ENCODE measurements around the gene FAM50A.

Gene FAM50A

DNA sequence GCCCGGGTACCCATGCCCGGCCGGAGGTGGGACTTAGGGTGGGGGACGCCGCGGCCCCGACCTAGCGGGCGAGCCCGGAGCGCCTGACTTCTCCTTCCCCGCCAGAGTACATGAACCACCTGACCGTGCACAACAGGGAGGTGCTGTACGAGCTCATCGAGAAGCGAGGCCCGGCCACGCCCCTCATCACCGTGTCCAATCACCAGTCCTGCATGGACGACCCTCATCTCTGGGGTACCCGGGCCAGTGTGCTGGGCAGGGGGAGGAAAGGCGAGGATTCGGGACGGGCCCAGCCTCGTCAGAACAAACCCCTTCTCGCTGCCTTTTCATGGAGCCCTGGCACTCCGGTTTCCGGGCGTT lies 32.0 kb upstream of the FAM50A start:
- no peak for DNase-seq (ENCODE audit: low read depth, low spot score)
- H3K4me3 ChIP-seq (ENCODE audit: low read length), result peak overlapping the region; percentile 62

DNA sequence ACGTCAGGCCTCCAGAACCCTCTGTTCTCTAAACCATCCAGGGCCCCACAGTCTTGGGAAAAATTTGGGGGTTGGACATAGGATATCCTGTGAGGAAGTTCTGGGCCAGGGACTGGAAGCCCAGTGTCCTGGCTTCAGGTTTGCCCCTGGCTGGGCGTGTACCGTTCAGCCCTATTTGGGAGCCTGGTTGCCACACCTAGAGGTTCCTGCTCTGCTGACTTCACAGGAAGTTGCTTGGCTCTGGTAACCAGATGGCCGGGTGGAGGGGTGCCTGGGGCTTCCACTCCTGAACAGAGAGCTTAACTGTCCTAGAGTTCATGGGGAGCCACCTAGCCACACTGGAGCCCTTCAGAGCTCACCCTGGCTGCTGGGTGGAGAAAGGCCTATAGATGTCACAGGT lies 31.5 kb upstream of the FAM50A start:
- DNase-seq (ENCODE audit: low read depth, low spot score), result no peak
- peak overlapping the region; percentile 62 for H3K4me3 ChIP-seq (ENCODE audit: low read length)

DNA sequence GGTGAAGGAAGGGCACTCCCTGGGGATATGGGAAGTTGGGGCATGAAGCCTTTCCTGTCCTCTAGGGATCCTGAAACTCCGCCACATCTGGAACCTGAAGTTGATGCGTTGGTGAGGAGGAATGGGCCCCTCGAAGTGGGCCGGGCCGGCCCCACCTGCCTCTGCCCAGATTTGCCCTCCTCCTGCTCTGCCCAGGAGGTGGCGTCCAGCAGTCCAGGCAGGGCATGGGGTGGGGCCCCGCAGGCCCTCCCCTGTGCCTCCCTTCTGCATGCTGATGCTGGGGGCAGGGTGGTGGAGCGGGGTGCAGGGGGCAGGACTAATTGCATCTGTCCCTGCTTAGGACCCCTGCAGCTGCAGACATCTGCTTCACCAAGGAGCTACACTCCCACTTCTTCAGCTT lies 30.8 kb upstream of the FAM50A start:
- H3K4me3 ChIP-seq (ENCODE audit: low read length), result no peak overlapping the region
- DNase-seq (ENCODE audit: low read depth, low spot score), result no peak

DNA sequence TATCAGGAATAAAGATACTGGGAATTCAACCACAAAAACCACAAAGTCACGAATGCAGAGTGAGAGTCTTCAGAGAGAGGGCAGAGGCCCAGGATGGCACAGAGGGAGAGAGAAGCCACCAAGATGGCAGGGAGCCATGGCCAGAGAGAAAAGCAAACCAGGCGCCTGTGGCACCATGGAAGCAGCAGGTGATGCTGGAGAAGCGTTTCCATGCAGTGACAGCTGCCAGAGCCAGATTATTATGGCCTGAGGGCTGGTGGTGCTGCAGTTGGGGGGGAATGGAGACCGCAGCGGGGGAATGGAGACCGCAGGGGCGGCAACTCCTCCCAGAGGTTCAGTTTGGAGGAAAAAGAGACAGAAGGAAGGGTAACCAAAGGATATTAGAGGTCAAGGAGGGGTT lies 26.8 kb upstream of the FAM50A start:
- DNase-seq (ENCODE audit: low read depth, low spot score), result no peak

DNA sequence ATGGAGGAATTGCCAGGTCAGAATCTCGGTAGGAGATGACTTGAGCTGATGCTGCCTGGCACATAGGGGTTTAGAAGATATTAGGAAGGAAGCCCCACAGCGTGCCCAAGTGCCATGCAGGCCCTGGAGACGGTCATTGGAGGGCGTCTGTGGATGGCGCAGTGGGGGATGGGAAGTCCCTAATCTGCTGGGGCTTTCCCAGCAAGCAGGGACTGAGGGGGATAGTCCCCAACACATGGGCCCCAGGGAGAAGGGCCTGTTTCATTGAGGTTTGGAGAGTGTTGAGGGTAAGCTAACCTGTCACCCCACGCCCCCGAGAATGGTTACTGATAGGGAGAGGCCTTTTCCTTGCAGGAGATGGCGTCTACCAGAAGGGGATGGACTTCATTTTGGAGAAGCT lies 24.8 kb upstream of the FAM50A start:
- DNase-seq (ENCODE audit: low read depth, low spot score), result no peak
- H3K4me3 ChIP-seq (ENCODE audit: low read length), result no peak overlapping the region

More for the DNA sequence above, 26.8 kb upstream of the FAM50A start:
- H3K4me3 ChIP-seq (ENCODE audit: low read length), result no peak overlapping the region

DNA sequence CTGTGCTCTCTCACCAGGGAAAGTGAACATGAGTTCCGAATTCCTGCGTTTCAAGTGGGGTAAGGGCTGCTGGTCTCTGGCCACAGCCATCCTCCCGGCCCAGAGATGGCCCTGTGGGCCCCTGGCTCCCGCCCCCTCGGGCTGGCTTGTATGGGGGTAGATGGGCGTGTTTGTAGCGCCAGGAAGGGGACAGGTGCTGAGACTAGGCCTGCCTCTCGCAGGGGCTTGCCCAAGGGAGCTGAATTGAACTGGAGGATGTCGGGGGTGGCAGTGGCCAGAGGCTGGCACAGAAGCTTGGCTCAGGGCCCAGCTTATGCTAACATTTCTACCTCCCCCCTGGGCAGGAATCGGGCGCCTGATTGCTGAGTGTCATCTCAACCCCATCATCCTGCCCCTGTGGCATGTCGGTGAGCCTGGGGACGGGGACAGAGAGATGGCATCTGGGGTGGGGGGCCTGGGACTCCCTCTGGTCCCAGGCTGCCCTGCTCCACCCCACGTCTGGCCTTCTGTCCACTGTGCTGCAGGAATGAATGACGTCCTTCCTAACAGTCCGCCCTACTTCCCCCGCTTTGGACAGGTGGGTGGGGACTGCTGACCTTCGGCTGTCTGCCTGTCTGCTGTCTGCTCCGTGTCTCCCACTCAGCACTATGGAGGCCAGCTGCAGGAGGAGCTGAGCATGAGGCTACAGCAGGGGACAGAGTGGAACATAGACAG lies 24.1 kb upstream of the FAM50A start:
- DNase-seq (ENCODE audit: low read depth, low spot score), result no peak
- no peak overlapping the region for H3K4me3 ChIP-seq (ENCODE audit: low read length)

DNA sequence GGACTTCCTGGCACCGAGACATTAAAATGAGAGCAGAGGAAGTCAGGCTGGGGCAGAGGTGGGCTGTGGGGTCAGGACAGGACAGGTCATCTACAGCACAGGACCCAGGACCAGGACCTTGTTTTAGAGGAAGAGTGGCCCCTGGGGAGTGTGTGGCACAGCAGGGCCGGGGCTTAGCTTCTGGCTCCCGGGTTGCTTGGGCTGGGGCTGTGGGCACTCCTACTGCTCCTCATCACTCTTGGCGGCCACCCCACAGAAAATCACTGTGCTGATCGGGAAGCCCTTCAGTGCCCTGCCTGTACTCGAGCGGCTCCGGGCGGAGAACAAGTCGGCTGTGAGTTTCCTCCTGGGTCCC lies 23.6 kb upstream of the FAM50A start:
- no peak overlapping the region for H3K4me3 ChIP-seq (ENCODE audit: low read length)
- no peak for DNase-seq (ENCODE audit: low read depth, low spot score)

DNA sequence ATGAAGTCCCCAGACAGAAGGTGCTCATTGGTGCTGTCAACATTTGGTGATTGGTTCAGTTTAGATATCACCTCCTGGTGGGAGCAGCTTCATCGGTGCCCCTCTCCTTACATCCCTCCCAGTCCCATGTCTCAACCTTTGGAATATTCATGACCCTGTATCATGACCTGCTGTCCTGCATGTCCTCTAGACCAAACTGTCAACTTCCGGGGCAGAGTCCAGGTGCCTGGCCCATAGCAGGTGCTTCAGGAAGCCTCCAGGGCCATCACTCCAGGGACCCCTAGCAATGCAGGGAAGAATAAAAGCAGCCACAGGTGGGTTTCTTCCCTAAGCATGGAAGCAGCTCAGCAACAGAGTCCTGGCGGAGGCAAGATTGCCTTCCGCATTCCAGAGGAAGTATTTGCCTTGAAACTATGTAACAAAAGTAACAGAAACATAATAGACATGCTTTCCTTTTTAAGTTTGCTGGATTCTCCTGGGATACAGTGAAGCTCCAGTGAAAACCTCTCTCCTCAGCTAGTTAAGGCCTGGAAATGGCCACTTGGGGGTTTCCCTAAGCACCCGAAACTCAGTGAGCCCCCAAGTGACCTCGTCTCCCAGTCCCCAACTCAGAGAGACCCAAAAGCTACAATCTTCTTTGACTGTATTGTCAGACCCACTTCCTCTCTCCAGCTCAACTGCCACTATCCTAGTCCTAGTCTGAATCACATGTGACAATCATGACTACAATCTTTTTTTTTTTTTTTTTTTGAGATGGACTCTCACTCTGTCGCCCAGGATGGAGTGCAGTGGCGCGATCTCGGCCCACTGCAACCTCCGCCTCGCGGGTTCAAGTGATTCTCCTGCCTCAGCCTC lies 16.8 kb upstream of the FAM50A start:
- H3K4me3 ChIP-seq (ENCODE audit: low read length), result no peak overlapping the region
- no peak for DNase-seq (ENCODE audit: low read depth, low spot score)

DNA sequence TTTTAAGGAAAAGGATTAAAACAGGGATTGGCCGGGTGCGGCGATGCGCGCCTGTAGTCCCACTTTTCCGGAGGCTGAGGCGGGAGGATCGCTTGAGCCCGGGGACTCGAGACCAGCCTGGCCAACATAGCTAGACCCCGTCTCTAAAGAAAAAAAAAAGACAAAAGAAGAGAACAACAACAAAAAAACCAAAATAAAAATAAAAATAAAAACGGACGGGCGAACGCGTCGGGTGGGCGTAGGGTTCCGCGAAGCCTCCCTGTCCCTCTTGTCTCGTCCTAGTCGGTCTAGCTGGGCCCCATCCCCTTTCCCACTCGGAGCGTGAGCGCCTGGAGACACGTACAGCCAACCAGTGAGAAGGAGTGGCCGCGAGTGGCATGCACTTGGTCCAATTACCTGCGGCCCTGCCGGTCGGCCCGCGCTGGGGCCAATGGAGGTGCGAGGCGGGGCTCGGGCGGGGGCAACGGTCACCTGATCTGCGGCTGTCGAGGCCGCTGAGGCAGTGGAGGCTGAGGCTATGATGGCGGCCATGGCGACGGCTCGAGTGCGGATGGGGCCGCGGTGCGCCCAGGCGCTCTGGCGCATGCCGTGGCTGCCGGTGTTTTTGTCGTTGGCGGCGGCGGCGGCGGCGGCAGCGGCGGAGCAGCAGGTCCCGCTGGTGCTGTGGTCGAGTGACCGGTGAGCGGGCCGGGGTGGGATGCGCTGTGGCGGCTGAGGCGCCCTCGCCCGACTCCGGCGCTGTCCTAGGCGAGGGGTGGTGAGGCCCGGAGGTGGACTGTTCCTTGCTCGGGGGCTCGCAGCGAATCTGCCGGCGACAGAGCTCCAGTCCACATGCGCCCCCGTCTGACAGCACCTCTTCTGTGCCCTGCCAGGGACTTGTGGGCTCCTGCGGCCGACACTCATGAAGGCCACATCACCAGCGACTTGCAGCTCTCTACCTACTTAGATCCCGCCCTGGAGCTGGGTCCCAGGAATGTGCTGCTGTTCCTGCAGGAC lies 15.5 kb upstream of the FAM50A start, which contains the start of gene ATP6AP1:
Gene ATP6AP1, plus strand, starts transcription at position 502 of the 996 bp plus-strand sequence. Its CDS starts 16 bp downstream, at position 518.
- H3K4me3 ChIP-seq (ENCODE audit: low read length), result peak within 1 kb of the TSS; percentile 64
- DNase-seq (ENCODE audit: low read depth, low spot score), result peak; percentile 89

DNA sequence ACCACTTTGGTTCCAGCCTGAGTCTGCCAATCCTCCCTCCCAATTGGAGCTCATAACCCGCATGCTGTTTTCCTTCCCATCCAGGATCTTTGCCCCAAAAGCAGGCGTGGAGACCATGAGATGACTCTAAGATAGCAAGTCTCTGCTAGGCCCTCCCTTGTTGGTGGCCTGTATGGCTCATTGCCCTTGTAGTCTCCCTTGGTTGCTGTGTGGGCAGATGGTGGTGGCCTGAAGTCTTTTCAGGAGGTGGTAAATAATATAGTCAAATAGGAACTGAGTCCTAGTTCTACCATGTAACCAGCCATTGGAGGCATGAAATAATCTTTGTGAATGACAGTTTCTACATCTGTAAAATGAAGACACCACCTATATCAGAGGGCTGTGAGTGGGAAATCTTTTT lies 14.2 kb upstream of the FAM50A start:
- peak overlapping the region; percentile 64; the same call in 1 of the 2 replicates for H3K4me3 ChIP-seq (ENCODE audit: low read length)
- DNase-seq (ENCODE audit: low read depth, low spot score), result no peak

DNA sequence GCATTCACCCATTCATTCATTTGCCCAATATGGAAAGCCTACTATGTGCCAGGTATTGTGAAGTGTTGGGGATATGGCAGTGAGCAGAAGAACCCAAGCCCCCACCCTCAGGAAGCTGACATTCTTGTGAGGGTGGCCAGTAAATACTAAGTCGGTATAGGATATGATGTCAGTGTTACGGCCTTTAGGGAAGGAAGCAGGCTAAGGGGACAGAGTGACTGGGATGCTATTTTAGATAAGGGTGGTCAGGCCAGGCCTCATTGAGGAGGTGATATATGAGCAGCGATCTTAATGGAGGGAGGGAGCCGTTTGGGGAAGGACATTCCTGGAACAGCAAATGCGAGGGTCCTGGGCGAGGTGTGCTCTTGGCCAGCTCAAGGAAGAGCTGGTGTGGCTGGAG lies 13.5 kb upstream of the FAM50A start:
- no peak for DNase-seq (ENCODE audit: low read depth, low spot score)
- no peak overlapping the region for H3K4me3 ChIP-seq (ENCODE audit: low read length)

DNA sequence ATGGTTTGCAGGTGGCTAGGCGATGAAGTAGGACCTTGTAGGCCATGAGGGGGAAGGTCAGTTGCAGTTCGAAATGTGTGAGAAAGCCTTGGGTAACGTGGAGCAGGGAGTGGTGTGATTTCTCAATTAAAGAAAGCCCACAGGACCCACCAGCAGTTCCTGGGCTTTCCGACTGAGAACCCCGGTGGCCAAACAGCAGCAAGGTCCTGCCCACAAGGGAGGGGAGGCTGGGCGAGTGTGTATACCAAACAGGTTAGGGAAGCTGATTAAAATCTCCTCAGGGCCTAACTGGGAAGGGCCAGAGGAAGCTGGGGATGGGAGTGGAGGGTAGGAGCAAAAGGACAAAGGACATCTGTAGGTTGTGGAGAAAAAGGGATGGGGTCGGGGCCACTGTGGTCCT lies 13.0 kb upstream of the FAM50A start:
- no peak for DNase-seq (ENCODE audit: low read depth, low spot score)

DNA sequence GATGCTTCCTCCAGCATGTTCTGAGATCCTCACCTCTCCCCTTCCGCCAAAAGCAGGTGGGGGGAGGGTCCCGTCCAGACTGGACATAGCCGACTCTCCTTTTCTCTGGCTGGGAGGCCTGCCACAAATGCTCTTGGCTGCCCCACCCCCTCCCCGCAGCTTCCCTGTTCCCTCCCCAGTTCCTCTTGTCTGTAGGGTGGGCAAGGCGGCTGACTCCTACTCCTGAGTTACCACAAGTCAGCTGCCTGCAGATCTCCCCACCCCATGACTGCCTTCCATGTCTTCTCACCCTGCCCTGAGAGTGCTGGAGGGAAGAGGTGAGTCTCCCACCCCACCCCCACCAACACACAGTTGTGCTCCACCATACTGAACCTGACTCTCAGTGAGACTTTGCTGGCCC lies 12.6 kb upstream of the FAM50A start:
- no peak overlapping the region for H3K4me3 ChIP-seq (ENCODE audit: low read length)
- no peak for DNase-seq (ENCODE audit: low read depth, low spot score)

More for the DNA sequence above, 13.0 kb upstream of the FAM50A start:
- no peak overlapping the region for H3K4me3 ChIP-seq (ENCODE audit: low read length)

DNA sequence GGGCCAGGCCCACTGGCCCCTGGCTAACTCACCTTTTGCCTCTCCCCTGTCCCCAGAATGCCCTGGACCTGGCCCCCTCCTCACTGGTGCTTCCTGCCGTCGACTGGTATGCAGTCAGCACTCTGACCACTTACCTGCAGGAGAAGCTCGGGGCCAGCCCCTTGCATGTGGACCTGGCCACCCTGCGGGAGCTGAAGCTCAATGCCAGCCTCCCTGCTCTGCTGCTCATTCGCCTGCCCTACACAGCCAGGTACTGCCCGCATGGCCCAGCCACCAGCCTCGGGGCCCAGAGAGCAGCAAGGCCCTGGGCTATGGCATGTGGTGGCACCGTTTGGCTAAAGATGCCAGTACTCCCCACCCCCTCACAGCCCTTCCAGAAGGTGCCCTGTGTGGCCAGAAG lies 11.7 kb upstream of the FAM50A start:
- DNase-seq (ENCODE audit: low read depth, low spot score), result no peak
- no peak overlapping the region for H3K4me3 ChIP-seq (ENCODE audit: low read length)

DNA sequence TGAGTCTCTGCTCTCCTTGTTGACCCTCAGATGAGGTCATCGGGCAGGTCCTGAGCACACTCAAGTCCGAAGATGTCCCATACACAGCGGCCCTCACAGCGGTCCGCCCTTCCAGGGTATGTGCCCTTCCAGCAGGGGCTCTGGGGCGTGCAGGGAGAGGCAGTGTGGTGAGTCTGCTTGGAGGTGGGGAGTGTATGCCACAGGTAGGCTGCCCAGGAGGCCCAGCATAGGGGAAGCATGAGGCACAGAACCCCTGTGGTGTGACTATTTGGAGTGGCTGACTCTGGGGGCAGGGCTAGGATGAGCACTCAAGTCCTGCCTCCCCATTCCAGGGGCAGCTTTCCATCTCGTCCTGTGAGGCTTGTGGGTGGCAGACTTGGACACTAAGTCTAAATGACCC lies 10.3 kb upstream of the FAM50A start:
- no peak overlapping the region for H3K4me3 ChIP-seq (ENCODE audit: low read length)
- no peak for DNase-seq (ENCODE audit: low read depth, low spot score)

DNA sequence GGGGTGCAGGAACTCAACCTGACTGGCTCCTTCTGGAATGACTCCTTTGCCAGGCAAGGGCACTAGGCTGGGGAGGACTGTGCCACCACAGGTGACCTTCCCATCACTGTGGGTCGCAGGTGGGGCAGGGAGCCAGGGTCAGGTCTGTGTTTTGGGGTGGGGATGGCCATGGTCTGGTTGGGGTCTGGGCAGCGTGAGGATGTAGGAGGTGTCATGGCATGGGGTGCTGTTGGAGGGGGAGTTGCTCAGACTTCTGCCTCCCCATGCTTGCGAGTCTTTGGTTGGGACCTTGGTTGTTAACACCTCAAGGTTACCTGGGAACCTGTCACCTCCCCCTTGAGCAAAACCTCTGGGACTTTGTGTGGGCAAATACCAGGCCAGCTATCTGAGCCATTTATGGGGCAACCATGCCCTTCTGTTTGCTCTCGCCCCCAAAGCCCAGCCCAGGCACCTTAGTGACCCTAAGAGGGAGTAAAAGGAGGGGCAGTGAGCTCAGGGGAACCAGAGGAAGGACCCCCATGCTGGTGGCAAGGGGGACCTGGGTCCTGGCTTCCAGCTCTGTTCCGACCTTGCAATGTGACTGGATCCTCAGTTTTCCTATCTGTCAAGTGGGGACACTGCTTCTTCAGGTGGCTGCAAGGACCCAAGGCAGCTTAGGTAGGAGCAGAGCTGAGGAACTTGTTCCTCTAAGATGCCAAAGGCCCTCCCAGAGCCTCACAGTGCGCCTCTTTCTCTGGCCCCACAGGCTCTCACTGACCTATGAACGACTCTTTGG lies 9.4 kb upstream of the FAM50A start:
- no peak for DNase-seq (ENCODE audit: low read depth, low spot score)
- no peak overlapping the region for H3K4me3 ChIP-seq (ENCODE audit: low read length)

DNA sequence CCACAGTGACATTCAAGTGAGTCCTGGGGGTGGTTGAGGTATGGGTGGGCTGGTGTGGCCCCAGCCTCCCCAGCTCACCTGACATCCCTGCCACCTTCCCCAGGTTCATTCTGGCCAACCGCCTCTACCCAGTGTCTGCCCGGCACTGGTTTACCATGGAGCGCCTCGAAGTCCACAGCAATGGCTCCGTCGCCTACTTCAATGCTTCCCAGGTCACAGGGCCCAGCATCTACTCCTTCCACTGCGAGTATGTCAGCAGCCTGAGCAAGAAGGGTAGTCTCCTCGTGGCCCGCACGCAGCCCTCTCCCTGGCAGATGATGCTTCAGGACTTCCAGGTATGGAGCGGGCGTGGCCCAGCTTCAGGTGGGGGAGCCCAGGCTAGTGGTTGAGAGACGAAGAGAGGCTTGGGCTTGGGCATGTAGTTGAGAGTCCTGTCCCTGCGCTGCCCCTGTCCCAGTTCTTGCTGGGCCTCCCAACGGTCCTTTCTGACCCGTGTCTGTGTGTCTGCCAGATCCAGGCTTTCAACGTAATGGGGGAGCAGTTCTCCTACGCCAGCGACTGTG lies 8.7 kb upstream of the FAM50A start:
- no peak overlapping the region for H3K4me3 ChIP-seq (ENCODE audit: low read length)
- DNase-seq (ENCODE audit: low read depth, low spot score), result no peak

DNA sequence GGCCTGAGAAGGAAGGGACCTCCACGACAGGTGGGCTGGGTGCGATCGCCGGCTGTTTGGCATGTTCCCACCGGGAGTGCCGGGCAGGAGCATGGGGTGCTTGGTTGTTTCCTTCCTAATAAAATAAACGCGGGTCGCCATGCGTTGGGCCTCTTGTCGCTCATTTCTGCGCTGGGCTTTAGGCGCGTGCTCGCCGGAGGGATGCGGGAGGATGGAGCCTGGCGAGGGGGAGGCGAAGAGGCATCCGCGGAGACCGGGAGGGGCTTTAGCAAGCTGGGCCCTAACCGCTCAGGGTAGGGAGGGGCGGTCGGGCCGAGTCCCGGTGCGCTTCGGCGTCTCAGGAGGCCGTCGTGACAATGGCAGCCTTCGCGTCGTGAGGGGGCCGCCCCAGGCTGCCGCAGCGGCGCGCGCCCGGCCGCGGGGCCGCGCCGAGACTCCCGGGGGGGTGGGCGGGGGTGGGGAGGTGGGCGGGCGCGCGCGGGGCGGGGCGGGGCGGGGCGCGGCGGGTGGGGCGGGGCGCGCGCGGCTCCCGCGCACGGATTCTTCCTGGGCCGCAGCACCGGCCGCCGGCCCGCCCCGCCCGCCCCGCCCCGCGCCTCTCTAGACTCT lies 7.5 kb upstream of the FAM50A start:
- no peak for DNase-seq (ENCODE audit: low read depth, low spot score)
- peak overlapping the region; percentile 20 for H3K4me3 ChIP-seq (ENCODE audit: low read length)
